Measurements from ENCODE around the gene EI24.
"Not testable (repeated sequence)": the region's sequence is repeated elsewhere in the genome, so short reads cannot be mapped to it uniquely, and the experiment has no call there.

Gene EI24

DNA sequence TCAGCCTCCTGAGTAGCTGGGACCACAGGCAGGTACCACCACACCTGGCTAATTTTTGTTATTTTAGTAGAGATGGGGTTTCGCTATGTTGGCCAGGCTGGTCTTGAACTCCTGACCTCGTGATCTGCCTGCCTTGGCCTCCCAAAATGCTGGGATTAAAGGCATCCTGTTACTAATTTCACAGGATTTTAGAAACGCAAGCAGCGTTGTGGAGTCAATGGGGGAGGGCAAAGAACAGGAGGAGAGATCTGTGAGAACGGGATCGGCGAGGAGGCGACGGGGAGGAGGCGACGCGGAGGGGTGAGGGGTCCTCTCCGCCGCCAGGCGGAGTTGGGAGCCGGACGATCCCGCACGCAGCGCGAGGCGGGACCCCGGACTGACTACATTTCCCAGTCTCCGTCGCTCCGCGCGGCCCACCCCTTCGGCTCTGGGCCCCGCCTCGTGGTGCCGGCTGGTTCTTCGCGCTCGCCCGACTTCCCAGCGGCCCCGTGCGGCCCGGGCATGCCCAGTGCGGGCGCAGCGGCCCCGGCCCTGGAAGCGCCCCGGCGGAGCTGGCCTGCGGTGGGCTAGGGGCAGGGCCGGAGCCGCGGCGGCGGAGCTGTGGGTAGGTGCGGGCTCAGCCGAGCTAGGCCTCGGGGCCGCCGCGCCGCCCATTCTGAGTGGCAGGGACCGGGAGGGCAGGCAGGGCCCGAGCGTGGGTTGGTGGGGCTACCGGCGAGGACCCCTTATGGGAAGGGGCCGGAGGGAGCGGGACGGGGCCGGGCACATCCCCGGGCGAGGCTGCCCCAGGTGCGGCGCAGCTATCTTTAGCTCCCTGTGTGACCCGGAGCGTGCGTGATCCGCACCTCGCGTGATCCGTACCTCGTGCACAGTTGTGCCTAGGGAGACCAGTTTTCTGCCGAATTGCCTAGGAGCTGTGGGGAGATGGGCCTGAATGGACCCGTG, at the start of gene EI24:
Gene EI24 (plus strand): TSS at position 508 of the 945 bp plus-strand sequence. CDS start 3,051 bp downstream, outside the sequence.
- in situ Hi-C loops (cut with MboI; ENCODE audit: low sequenced_read_pairs) = no loop called here

DNA sequence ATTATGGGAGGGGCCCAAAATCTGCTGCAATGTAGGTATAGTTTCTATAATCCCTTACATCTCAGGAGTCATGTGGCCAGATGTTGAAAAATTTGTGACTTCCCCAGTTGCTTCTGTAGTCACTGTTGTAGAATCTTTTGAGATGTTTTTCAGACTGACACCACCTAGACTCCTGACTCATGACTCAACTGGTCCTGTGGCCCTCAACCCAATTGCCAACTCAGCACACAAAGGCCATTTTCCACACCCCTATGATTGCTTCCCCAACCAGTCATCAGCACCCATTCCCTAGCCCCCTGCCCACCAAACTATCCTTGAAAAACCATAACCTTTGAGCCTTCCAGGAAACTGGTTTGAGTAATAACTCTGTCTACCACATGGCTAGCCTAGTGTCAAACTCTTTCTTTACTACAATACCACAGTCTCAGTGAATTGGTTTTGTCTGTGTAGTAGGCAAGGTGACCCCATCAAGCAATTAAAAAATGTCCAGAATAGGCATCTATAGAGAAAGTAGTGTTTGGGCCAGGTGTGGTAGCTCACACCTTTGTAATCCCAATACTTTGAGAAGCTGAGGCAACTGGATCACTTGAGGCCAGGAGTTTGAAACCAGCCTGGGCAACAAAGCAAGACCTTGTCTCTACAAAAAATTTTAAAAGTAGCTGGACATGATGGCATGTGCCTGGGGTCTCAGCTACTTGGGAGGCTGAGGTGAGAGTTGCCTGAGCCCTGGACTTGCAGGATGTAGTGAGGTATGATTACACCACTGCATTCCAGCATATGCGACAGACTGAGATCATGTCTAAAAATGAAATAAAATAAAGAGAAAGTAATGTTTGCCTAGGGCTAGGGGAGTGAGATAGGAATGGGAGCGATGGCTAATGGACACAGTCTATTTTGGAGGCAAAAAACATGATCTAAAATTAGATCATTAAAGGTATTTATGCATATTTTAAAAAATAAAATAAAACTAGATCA, 49.1 kb upstream of the EI24 start:
- in situ Hi-C loops (cut with MboI; ENCODE audit: low sequenced_read_pairs) = no loop called here

DNA sequence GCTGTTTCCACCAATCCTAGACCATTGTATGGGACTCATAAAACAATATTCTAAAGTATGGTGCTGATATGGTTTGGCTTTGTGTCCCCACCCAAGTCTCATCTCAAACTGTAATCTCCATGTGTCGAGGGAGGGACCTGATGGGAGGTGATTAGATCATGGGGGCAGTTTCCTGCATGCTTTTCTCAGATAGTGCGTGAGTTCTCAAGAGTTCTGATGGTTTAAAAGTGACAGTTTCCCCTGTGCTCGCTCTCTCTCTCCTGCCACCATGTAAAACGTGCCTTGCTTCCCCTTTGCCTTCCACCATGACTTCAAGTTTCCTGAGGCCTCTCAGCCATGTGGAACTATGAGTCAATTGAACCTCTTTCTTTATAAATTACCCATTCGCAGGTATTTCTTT, 44.0 kb upstream of the EI24 start:
- in situ Hi-C loops (cut with MboI; ENCODE audit: low sequenced_read_pairs) = no loop called here

- in situ Hi-C loops (cut with MboI; ENCODE audit: low sequenced_read_pairs) = no loop called here
These were observed 36.6 kb upstream of the EI24 start for GRCh38 chr11:125532668-125533067.

- in situ Hi-C loops (cut with MboI; ENCODE audit: low sequenced_read_pairs) = no loop called here
These were observed 33.7 kb upstream of the EI24 start for GRCh38 chr11:125535585-125535984.

DNA sequence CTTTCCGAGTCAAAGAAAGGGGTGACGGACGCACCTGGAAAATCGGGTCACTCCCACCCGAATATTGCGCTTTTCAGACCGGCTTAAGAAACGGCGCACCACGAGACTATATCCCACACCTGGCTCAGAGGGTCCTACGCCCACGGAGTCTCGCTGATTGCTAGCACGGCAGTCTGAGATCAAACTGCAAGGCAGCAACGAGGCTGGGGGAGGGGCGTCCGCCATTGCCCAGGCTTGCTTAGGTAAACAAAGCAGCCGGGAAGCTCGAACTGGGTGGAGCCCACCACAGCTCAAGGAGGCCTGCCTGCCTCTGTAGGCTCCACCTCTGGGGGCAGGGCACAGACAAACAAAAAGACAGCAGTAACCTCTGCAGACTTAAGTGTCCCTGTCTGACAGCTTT, 32.4 kb upstream of the EI24 start:
- in situ Hi-C loops (cut with MboI; ENCODE audit: low sequenced_read_pairs) = not testable (repeated sequence)

- in situ Hi-C loops (cut with MboI; ENCODE audit: low sequenced_read_pairs) = no loop called here
These were observed 26.6 kb upstream of the EI24 start for GRCh38 chr11:125542709-125543108.

DNA sequence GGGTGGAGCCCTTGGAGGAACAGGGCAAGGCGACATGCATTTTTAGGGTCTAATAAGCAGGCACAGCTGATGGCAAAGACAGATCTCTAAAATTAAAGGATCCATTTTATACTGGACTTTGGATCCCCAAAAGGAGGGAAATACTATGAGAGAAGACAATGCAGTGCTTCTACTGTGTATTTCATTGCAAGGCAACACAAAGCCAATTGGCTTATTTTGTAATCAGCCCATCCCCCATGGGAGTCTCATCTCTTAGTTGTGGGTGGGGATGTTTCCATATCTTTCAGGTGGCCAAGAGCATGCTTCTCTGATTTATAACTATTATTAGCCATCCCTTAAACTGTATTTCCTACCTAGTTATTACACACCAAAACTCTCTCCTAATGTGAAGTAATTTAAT, 18.5 kb upstream of the EI24 start:
- in situ Hi-C loops (cut with MboI; ENCODE audit: low sequenced_read_pairs) = no loop called here

DNA sequence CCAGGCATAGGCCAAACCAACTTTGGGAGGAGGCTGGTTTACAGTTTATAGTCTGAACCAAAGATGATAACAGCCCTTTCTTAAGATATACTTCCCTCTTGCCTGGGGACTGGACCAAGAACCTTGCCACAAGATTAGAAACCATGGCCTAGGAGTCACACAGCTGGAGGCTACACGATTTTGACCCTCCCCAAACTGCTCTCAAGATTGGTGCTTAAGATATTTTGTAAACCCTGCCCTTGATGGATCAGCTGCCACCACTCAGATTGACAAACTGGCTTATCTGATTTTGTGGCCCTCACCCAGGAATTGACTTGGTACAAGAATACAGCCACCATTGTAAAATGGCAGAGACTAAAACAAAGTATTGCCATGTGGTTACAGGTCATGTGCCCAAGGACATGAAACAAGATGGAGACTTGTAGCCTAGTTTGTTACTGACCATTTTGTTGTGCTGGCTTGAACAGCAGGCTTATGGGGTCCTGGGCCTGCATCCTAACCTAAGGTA, 17.4 kb upstream of the EI24 start:
- in situ Hi-C loops (cut with MboI; ENCODE audit: low sequenced_read_pairs) = no loop called here

- in situ Hi-C loops (cut with MboI; ENCODE audit: low sequenced_read_pairs) = no loop called here
These were observed 16.4 kb upstream of the EI24 start for GRCh38 chr11:125552927-125553326.

- in situ Hi-C loops (cut with MboI; ENCODE audit: low sequenced_read_pairs) = no loop called here
These were observed 15.9 kb upstream of the EI24 start for GRCh38 chr11:125553357-125553756.

GRCh38 chr11:125554038-125554437, 15.2 kb upstream of the EI24 start:
- in situ Hi-C loops (cut with MboI; ENCODE audit: low sequenced_read_pairs) = no loop called here

DNA sequence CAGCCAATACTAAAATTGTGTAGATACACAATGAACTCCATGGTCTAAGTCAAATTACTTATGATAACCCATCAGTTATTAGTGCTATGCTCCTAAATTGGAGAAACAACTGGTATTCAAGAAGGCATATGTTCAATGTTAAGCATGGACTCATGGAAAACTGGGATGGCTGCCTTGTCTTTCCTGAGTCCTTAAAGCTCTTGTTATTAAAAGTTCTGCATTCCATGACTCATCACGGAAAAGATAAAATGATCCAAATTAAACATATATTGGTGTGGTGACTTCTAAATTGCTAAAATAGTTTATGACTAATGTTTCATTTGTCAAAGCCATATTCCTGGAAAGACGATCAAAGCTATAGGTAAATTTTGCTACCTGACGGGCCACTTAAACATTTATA, 9.4 kb upstream of the EI24 start:
- in situ Hi-C loops (cut with MboI; ENCODE audit: low sequenced_read_pairs) = no loop called here

- in situ Hi-C loops (cut with MboI; ENCODE audit: low sequenced_read_pairs) = no loop called here
These were observed 7.4 kb upstream of the EI24 start for GRCh38 chr11:125561924-125562323.

DNA sequence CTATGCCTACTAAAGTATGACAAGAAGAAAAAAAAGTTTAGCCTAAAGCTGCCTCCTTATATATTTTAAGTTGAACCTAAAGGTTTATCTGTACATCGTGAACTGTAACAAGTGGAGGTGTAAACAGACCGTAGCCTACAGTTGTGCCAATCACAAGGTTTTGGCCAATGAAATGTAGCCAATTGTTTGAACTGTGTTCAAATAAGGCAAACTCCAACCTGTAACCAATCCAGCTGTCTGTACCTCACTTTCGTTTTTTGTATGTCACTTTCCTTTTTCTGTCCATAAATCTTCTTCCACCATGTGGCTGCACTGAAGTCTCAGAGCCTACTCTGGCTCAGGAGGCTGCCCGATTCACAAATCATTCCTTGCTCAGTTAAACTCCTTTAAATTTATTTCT, 6.8 kb upstream of the EI24 start:
- in situ Hi-C loops (cut with MboI; ENCODE audit: low sequenced_read_pairs) = no loop called here

GRCh38 chr11:125564357-125564756, 4.9 kb upstream of the EI24 start:
- in situ Hi-C loops (cut with MboI; ENCODE audit: low sequenced_read_pairs) = no loop called here

- in situ Hi-C loops (cut with MboI; ENCODE audit: low sequenced_read_pairs) = no loop called here
These were observed 3.0 kb upstream of the EI24 start for GRCh38 chr11:125566235-125566634.

DNA sequence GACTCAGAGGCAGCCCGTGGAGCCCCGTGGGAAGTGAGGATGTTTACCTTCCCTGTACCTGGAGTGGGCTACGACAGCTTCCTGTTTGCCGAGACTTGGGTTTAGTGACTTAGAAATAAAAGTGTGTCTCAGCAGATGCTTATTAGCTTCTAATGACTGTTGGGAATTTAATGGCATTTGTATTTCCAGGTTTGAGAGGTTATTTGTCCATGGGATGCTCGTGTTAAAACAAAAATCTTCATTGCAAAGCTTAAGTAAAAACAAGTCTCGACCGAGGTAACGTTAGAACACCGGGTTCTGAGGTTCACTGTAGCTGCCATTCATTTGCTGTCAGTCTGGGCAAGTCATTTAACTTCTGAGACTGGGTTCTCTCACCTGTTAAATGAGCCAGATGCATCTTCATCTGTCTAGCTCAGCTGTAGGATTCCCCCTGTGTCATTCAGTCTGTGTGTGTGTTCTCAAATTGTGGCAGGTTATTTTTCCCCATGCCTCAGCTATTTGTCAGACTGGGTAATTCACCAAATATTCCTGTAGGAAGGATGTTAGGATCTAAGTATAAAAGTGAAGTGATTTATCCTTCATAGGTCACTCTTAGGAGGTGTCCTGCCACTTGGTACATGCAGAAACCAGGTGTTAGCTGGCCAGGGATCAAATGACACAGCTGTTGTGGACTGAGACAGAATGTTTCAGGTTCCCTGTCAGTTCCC, 791 bp downstream of the EI24 start:
- in situ Hi-C loops (cut with MboI; ENCODE audit: low sequenced_read_pairs) = no loop called here

DNA sequence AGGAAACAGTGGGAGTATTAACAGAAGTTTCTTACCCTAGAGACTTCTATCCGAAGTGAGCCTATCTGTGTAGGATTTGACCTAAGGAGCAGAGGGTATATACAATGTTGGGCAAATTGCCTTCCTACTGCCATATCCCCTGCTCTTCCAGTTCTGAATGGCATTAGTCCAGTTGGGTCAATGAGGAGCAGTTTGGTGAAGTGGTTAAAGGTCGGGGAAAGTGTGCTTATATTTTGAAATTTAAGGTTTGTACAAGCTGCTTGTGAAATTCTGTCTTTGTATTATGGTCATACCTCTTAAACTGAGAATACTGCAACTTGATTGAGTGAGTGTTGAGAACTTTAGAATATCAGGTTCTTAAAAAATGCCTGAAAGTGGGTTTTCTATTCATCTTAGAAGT, 1.7 kb downstream of the EI24 start:
- in situ Hi-C loops (cut with MboI; ENCODE audit: low sequenced_read_pairs) = no loop called here

- in situ Hi-C loops (cut with MboI; ENCODE audit: low sequenced_read_pairs) = no loop called here
These were observed 3.6 kb downstream of the EI24 start for GRCh38 chr11:125572916-125573315.

DNA sequence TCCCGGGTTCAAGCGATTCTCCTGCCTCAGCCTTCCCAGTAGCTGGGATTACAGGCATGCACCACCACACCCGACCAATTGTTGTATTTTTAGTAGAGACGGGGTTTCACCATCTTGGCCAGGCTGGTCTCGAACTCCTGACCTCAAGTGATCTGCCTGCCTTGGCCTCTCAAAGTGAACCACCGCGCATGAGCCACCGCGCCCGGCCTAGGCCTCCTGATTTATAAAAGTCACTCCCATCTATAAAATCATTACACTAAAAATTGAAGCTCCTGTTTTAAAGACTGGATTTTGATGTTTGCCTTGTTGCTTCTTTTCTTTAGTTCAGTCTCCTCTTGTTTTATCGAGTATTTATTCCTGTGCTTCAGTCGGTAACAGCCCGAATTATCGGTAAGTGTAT, 7.9 kb downstream of the EI24 start:
- in situ Hi-C loops (cut with MboI; ENCODE audit: low sequenced_read_pairs) = not testable (repeated sequence)
